SU-DHL-6 (cell line): ENCODE measurements around the gene CENPB.
A peak's percentile ranks its signal among the peaks of the same experiment; 100 is the strongest.

Source experiments
- H2AFZ ChIP-seq: fragments of 200-600 bp; sonication (generic); 2 replicates; pipeline ENCODE4 v1.6.1; 2014; ENCODE audit warnings: low read depth, mild to moderate bottlenecking, moderate library complexity, mixed read lengths, antibody characterized with exemption, low read length; ENCODE audit not compliant: severe bottlenecking
- H3F3A ChIP-seq: fragments of 200-600 bp; shearing (Covaris generic); 2 replicates; pipeline ENCODE4 v1.6.0; 2016; ENCODE audit warnings: antibody characterized with exemption, mild to moderate bottlenecking; ENCODE audit not compliant: insufficient read depth
- H3K27ac ChIP-seq: fragments of 200-600 bp; sonication (generic); 2 replicates; pipeline ENCODE4 v1.5.1; 2016; ENCODE audit warnings: low read depth, mild to moderate bottlenecking, low read length, moderate library complexity, mixed read lengths
- H3K27me3 ChIP-seq: fragments of 200-600 bp; sonication (generic), shearing (Covaris generic); 2 replicates; pipeline ENCODE4 v1.6.0; 2014; ENCODE audit warnings: mild to moderate bottlenecking, low read length
- H3K36me3 ChIP-seq: fragments of 200-600 bp; sonication (generic); 2 replicates; pipeline ENCODE4 v1.6.1; 2014; ENCODE audit warnings: mild to moderate bottlenecking, low read length, mixed read lengths
- H3K4me2 ChIP-seq: fragments of 300-600, 200-600 bp; shearing (Covaris generic), sonication (generic); 2 replicates; pipeline ENCODE4 v1.6.0; 2014; ENCODE audit warnings: low read length, low read depth, mild to moderate bottlenecking; ENCODE audit not compliant: poor library complexity, severe bottlenecking
- H3K4me3 ChIP-seq: fragments of 200-600 bp; sonication (generic); 2 replicates; pipeline ENCODE4 v1.5.1; 2014; ENCODE audit warnings: antibody characterized with exemption, low read length, mild to moderate bottlenecking, mixed read lengths; ENCODE audit not compliant: insufficient read depth, poor library complexity, severe bottlenecking
- H3K79me2 ChIP-seq: fragments of 200-600 bp; sonication (generic); 2 replicates; pipeline ENCODE4 v1.6.1; 2014; ENCODE audit warnings: mild to moderate bottlenecking, low read length, moderate library complexity; ENCODE audit not compliant: insufficient read depth
- H3K9ac ChIP-seq: fragments of 200-600 bp; sonication (generic); 2 replicates; pipeline ENCODE4 v1.7.0; 2014; ENCODE audit warnings: mild to moderate bottlenecking, low read length
- H3K9me2 ChIP-seq: fragments of 200-600 bp; sonication (generic); replicated peaks from 2 replicates; pipeline ENCODE4 v1.6.1; 2014; ENCODE audit warnings: low read length; ENCODE audit not compliant: insufficient read depth
- H3K9me3 ChIP-seq: fragments of 200-600 bp; sonication (generic); 2 replicates; pipeline ENCODE4 v1.6.1; 2014; ENCODE audit warnings: low read length, mixed read lengths; ENCODE audit not compliant: insufficient read depth
- H4K20me1 ChIP-seq: fragments of 200-600 bp; sonication (generic); 2 replicates; pipeline ENCODE4 v1.6.1; 2014; ENCODE audit warnings: low read depth, mild to moderate bottlenecking, antibody characterized with exemption, low read length, moderate library complexity, mixed read lengths
- EZH2phosphoT487 ChIP-seq: fragments of 200-600 bp; sonication (generic), shearing (Covaris generic); conservative IDR thresholded peaks from 2 replicates; pipeline ENCODE4 v1.6.1; 2018; ENCODE audit warnings: mild to moderate bottlenecking, antibody characterized with exemption, low read length, moderate library complexity, mixed read lengths
- TF ChIP-seq, protein P1 (sequence below): fragments of 200-600 bp; sonication (generic); IDR thresholded peaks from one replicate; pipeline ENCODE4 v1.5.1; 2017; ENCODE audit warnings: antibody characterized with exemption, mild to moderate bottlenecking, low read length, moderate library complexity; ENCODE audit not compliant: insufficient read depth, poor library complexity, severe bottlenecking

Gene CENPB

DNA sequence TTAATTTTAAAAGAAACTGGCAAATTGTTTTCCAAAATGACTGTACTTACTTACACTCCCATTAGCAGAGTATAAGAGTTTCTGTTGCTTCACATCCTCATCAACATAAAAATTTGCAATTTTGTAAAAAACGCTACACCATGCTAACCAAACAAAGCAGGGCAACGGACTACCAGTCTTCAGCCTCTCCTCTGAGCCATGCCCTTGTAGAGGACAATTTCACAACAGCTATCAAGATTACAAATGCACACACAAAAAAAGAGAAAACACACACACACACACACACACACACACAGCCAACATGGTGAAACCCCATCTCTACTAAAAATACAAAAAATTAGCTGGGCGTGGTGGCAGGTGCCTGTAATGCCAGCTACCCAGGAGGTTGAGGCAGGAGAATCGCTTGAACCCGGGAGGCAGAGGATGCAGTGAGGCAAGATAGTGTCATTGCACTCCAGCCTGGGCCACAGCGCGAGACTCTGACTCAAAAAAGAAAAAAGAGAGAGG is 14.9 kb downstream of the CENPB start:
- Histone ChIP-seq H3K9ac (no peak overlapping the region), H3K4me2 (no peak overlapping the region), H3K27ac (no peak overlapping the region), H3K27me3 (no peaks in the 10 kb centered on the region), H3K4me3 (no peak overlapping the region), H3K9me2 (no peaks in the 10 kb centered on the region), H3F3A (peaks cover 7% of the 10 kb centered on the region; the same call in 1 of the 2 replicates), H4K20me1 (no peaks in the 10 kb centered on the region), H3K36me3 (no peaks in the 10 kb centered on the region), H3K79me2 (peaks cover 9% of the 10 kb centered on the region), H3K9me3 (no peaks in the 10 kb centered on the region), H2AFZ (no peak overlapping the region)
- no peak for TF ChIP-seq EZH2phosphoT487
- TF ChIP-seq, protein P1, sequence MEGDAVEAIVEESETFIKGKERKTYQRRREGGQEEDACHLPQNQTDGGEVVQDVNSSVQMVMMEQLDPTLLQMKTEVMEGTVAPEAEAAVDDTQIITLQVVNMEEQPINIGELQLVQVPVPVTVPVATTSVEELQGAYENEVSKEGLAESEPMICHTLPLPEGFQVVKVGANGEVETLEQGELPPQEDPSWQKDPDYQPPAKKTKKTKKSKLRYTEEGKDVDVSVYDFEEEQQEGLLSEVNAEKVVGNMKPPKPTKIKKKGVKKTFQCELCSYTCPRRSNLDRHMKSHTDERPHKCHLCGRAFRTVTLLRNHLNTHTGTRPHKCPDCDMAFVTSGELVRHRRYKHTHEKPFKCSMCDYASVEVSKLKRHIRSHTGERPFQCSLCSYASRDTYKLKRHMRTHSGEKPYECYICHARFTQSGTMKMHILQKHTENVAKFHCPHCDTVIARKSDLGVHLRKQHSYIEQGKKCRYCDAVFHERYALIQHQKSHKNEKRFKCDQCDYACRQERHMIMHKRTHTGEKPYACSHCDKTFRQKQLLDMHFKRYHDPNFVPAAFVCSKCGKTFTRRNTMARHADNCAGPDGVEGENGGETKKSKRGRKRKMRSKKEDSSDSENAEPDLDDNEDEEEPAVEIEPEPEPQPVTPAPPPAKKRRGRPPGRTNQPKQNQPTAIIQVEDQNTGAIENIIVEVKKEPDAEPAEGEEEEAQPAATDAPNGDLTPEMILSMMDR: no peak

DNA sequence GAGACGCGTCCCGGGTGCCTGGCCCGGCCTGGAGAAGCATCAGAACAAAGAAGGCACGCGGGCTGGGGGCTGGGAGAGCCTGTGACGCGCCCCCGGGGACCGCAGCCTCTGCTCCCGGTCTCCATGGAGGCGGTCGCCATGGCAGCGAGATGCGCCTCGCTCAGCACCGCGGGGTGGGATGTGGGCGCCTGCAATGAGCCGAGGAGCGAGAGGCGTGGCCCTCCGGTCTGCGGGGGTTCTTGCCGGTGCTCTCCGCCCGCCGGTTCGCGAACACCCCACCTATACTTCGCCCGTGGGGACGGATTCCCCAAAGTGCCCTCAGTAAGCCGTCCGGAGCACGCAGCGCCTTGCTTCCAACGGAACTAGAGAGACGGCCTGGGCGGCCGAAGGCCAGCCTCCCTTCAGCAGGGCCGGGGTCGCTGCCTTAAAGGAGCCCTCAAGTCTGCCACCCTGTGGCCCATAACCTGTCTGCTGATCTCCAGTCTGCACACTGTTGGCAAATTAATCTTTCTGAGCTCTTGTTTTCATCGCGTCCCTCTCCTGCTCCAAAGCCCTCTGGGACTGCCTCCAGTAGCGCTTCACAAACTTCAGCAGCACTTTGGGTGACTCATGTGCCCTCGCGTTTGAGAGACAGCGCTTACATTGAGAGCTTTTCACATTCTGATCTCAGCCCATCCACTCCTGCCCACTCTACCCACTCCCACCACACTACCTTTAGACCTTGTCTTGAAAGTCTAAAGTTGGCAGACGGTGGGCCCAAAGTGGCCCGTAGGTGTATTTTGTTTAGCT is 18.0 kb downstream of the CENPB start:
- no peaks in the 10 kb centered on the region for H3K36me3 ChIP-seq
- peak overlapping the region; percentile 92 for H3K9ac ChIP-seq
- peak overlapping the region; percentile 58 for H3K4me2 ChIP-seq
- peaks cover 7% of the 10 kb centered on the region; the same call in 1 of the 2 replicates for H3F3A ChIP-seq
- H2AFZ ChIP-seq: peak overlapping the region; percentile 38
- H3K27ac ChIP-seq: peak overlapping the region; percentile 30
- peak overlapping the region; percentile 56 for H3K4me3 ChIP-seq
- no peaks in the 10 kb centered on the region for H3K27me3 ChIP-seq
- H3K9me2 ChIP-seq: no peaks in the 10 kb centered on the region
- TF ChIP-seq, protein P1: peak; percentile 35
- no peak for TF ChIP-seq EZH2phosphoT487
- peaks cover 30% of the 10 kb centered on the region for H3K79me2 ChIP-seq
- no peaks in the 10 kb centered on the region for H3K9me3 ChIP-seq
- H4K20me1 ChIP-seq: no peaks in the 10 kb centered on the region

DNA sequence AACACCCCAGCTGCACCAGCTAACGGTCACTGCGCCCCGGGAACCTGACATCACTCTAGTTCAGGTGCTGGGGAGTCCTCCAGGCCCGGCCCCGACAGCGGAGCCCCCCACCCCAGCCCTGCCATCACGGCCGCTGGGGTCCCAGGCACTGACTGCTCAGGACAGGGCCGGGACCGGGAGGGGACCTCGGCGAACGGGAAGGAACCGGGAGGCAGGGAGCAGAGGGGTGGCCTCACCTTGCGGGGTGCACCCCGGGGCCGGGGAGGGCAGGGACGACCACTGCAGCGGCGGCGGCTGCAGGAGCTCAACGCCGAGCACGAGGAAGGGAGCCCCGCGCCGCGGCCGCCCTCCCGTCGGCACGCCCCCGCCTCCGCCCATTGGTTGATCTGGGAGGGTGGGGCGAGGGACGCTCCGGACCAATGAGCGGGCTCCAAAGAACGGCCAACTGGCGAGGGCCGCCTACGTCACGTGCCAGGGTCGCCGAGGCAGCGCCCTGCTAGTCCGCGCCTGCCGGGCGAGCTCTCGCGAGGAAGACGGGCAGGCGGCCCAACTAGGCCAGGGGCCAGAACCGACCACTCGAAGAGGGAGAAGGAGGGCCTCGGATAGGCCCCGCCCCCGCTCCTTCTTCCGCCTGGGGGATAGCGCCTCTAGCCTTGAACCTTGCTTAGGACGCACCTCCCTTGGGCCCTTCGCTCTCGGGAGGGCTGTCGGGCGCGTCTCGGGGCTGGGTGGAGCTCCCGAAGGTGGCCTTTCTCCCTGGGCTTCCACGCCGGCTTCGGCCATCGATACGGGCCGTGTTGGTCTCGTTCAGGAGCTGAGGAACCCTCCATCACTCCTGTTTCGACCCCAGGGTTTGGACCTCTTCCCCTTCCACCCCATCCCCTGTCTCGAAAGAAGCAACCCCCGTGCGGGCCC is 18.9 kb downstream of the CENPB start, which contains the start of gene ADISSP:
ADISSP (minus strand) TSS at position 327 of the 915 bp plus-strand sequence. CDS start 7,653 bp downstream, outside the sequence.
- Histone ChIP-seq H3K27me3 (no peaks in the 10 kb centered on the region), H3K36me3 (no peaks in the 10 kb centered on the region), H3K27ac (peak within 1 kb of the TSS; percentile 30), H4K20me1 (no peaks in the 10 kb centered on the region), H3K4me2 (peak within 1 kb of the TSS; percentile 80), H3K9me2 (no peaks in the 10 kb centered on the region), H3K9ac (peak within 1 kb of the TSS; percentile 92), H3K9me3 (no peaks in the 10 kb centered on the region), H3K4me3 (peak within 1 kb of the TSS; percentile 97), H2AFZ (peak within 1 kb of the TSS; percentile 78), H3K79me2 (peaks cover 30% of the 10 kb centered on the region), H3F3A (peaks cover 7% of the 10 kb centered on the region; the same call in 1 of the 2 replicates)
- no peak for TF ChIP-seq EZH2phosphoT487
- TF ChIP-seq, protein P1: no peak
